Dermis blood vessel endothelial cell (primary cell): ENCODE results near the gene CYP26B1. TPM values are rescaled to one million over a fixed set of nuclear protein-coding genes. Genes with fewer than 3 reads are reported as not detected.

ENCODE experiments used
- DNase-seq: peaks from one replicate; pipeline ENCODE4 v3.0.0; 2010
- total RNA-seq: library from RNA; depleted of rRNA; stranded (reverse); fragments of >200 nt; gene quantifications from 2 replicates; pipeline ENCODE4 v1.2.3, GENCODE V29; 2014

Gene CYP26B1
- total RNA-seq, 1 donor from 2014 or later: under 0.01 TPM

- DNase-seq: no peak
Observed at GRCh38 chr2:72128059-72128842, 19.4 kb downstream of the CYP26B1 start.

GRCh38 chr2:72127401-72128058 is 20.1 kb downstream of the CYP26B1 start:
- no peak for DNase-seq

- DNase-seq: no peak
Observed at GRCh38 chr2:72126186-72127100, 21.2 kb downstream of the CYP26B1 start.

- no peak for DNase-seq
Observed at GRCh38 chr2:72124376-72124775, 23.3 kb downstream of the CYP26B1 start.

DNA sequence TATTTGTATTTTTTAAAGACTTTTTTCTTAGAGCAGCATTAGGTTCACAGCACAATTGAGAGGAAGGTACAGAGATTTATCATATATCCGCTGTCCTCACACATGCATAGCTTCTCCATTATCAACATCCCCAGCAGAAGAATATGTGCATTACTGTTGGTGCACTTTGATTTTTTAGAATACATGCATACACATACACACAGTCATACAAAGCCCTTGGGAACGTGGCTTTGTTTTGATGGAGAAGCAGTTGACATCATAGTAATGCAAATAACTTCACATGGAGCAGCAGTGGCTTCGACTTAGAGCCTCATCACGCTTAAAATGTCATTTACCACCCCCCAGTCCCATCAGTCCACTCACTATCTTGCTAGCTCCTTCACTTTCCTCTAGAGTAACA is 26.5 kb downstream of the CYP26B1 start:
- DNase-seq: no peak

- no peak for DNase-seq
Observed at GRCh38 chr2:72118951-72119350, 28.7 kb downstream of the CYP26B1 start.

DNA sequence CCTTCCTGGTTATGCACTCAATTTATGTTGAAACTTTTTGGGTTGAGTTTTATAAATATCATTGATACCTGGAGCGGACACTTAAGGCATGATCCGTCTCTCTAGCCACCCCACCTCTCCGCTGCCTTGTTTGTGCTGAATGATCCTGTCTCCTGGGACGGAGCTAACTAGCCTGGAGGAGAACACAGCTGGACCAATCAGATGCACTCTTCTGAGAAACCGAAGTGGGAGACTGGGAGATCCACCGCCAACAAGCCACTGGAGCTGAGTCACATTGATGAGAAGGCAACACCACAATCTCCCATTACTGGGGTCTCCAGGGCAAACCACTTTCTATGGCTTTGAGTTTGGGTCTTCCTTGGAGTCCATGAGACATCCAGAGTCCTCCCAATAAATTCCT is 29.3 kb downstream of the CYP26B1 start:
- DNase-seq: no peak

GRCh38 chr2:72117718-72118117 is 29.9 kb downstream of the CYP26B1 start:
- DNase-seq: no peak

DNA sequence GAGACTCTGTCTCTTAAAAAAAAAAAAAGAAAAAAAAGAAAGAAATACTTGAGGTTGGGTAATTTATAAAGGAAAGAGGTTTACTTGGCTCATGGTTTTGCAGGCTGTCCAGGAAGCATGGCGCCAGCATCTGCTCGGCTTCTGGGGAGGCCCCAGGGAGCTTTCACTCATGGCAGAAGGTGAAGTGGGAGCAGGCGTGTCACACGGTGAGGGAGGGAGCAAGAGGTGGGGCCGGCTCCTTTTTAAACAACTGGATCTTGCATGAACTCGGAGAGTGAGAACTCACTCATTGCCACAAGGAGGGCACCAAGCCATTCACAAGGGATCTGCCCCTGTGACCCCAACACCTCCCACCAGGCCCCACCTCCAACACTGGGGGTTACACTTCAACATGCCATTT is 30.6 kb downstream of the CYP26B1 start:
- no peak for DNase-seq

DNA sequence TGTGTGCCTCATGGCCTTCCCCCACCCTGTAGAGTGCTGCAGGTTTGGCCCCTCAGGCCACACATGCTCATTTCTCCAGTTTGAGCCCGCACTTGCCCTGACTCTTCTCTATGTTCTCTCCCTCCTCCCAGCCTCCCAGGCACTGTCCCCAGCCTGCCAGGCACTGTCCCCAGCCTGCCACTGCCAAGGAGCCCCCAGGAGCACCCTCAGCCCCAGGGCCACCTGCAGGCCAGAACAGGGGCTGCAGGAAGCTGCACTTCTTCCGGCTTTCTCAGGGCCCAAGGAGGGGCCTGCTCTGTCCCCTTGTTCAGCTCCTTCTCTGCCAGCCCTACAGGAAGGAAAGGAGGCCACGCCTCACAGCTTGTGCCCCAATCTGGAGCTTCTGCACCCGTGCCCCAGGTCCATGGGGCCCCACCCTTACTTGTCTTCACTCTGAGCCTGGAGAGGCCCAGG is 31.6 kb downstream of the CYP26B1 start:
- DNase-seq: no peak

DNA sequence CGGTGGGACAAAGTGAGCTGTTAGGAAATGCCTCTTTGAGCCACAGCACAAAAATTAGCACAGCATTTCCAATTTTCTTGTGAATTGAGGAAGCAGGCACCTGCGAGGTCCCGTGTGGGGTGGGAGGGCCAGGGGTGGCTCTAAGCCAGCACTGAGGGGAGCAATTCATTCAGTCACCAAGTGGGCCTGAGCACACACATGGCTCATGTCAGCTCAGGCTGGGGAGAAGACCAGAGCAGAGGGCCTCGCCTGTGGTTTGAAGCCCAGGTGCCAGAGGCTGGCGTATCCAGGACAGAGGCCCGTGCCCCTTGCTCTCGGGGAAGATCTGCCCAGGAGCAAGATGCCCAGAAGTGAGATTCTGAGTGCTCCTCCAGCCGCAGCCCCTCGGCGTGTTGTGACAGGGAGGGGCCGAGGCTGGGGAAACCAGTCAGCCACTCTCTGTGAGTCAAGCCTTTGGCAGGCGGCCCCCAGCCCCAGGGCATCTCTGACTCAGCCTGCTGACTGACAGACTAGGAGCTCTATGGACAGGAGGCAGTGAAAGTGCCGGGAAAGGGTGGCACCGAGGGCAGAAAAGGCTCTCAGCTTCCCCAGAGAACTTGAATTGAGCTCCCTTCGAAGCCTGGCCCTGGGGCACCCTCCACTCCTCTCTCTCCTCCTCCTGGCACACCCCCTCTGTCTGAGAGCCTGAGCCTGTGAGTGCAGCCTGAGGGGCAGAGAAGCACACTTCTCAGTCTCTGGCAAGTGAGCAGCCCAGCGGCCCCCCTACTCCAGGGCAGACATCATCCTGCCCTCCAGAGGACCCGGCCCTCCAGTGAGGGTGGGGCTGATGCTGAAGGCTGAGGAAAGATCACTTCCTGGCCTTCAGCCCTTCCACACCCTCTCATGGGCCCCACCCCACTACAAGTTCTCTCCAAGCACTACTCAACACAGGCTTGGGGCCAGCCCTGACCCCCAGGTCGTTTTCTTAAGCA is 32.3 kb downstream of the CYP26B1 start:
- DNase-seq: peak; percentile 54

GRCh38 chr2:72114693-72115051 is 33.0 kb downstream of the CYP26B1 start:
- DNase-seq: no peak

GRCh38 chr2:72113847-72114692 is 33.6 kb downstream of the CYP26B1 start:
- no peak for DNase-seq

DNA sequence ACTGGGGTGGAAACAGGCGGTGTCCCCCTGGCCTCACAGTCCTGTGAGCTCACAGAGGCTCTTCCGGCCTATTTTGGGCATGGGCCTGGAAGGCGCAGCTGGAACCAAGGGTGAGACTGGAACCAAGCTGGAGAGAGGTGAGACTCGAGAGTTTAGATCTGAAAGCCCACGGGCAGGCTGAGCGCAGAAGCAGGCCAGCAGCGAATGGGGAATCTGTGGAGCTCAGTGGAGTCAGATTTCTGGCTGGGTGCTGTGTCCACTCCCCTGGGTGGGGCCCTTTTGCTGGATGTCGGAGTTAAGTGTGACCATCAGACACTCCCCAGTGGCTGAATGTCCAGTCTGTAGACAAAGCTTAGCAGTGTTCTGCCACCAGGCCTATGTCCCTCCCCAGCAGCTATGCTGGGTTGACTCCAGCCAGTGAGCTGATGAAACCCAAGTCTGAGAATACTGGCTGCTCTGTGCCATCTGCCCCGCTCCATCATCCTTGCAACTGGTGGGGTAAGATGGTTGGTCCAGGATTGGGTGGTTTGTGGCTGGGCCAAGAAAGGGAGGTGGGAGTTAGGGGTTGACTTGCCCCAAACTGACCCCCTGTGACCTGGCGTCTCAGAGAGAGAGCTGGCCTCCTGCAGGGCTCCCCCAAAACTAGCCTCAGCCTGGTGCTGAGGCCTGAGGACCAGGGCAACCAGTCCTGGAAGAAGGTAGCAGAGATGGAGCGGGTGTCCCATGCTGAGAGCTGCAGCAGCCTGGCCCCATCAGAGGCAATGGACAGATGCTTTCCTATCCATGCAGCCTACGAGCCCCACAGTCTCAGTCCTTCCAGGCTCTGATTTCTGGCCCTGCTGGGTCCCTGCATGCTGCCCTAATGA is 34.4 kb downstream of the CYP26B1 start:
- no peak for DNase-seq

- DNase-seq: no peak
Observed at GRCh38 chr2:72112401-72112800, 35.3 kb downstream of the CYP26B1 start.

GRCh38 chr2:72111061-72111460 is 36.6 kb downstream of the CYP26B1 start:
- DNase-seq: no peak

DNA sequence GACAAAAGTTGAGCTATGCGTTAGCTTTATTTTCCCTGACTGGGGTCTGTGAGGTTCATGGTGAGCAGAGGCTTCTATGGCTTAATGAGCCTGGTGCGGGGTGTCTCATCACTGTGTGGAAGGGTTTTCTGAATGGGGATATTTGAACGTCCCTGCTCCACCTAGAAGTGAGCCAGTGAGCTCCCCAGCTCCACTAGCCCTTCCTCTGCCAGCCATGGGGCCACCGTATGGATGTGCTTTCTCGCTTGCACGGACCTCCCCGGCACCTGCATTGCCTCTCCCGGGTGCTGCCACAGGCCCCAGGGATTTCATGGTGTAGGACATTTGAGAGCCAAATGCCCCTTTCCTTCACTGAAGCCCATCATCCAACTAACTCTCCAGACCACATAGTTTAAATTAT is 37.8 kb downstream of the CYP26B1 start:
- no peak for DNase-seq

DNA sequence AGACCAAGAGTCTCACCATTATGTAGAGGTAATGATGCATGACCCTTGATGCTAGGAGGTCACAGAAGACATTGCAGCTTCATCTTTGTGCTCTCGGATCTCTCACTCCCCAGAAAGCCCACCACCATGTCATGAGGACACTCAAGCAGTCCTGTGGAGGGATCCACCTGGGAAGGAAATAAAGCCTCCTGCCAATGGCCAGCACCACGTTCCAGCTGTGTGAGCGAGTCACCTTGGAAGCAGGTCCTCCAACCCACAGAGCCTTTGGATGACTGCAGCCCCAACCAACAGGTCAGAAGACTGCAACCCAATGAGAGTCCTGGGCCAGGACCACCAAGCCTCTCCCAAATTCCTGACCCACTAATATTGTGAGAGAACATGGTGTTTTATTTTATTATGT is 38.4 kb downstream of the CYP26B1 start:
- no peak for DNase-seq

- DNase-seq: no peak
Observed at GRCh38 chr2:72108121-72108520, 39.5 kb downstream of the CYP26B1 start.

GRCh38 chr2:72106978-72107377 is 40.7 kb downstream of the CYP26B1 start:
- DNase-seq: no peak
